Fibroblast of lung (primary cell): ENCODE measurements around the gene SLC41A1.

ENCODE experiments used
- CTCF ChIP-seq, 2 donors: IDR thresholded peaks in 1 of 2; conservative IDR thresholded peaks in 1 of 2; 1 replicate in 1 of 2; 2 replicates in 1 of 2; pipeline ENCODE4 v1.5.1; 2011 to 2012; ENCODE audit warnings: low read length in 2 of 2, control low read depth in 1 of 2, inconsistent platforms in 1 of 2, low read depth in 1 of 2, mild to moderate bottlenecking in 1 of 2
- EZH2 ChIP-seq: IDR thresholded peaks from 2 replicates; pipeline ENCODE4 v1.5.1; 2012; ENCODE audit warnings: low read length, control low read depth, mild to moderate bottlenecking; ENCODE audit errors: missing control alignments

DNA sequence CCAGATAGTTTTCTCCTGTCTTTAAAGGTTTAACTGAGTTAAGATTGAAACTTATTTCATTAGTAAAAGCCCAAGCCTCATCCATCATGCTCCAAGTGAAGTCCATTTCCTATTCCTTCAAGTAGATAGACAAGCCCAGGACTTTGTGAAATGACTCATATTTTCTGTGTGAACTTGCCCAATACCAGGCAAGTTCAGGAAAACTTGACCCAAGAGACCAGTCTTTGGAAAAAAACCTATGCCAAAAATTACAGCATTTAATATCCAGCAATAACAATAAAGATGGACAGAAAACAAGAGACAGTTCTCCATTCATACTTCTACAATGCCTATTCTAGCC, 37.3 kb downstream of the SLC41A1 start:
- TF ChIP-seq CTCF (conservative IDR thresholded peaks at IDR 0.05 in 1 of 2, IDR thresholded peaks at IDR 0.05 in 1 of 2; ENCODE audit: low read depth in 1 of 2, low read length in 2 of 2) (no peak), EZH2 (no peak)
